ENCODE measurements around the gene IP6K1. TPM values are rescaled to one million over a fixed set of nuclear protein-coding genes. Genes with fewer than 3 reads are reported as not detected.

IP6K1 gene
- total RNA-seq, 4 donors from 2014 or later, result 42.4 to 74.0 (median 43.8) TPM

DNA sequence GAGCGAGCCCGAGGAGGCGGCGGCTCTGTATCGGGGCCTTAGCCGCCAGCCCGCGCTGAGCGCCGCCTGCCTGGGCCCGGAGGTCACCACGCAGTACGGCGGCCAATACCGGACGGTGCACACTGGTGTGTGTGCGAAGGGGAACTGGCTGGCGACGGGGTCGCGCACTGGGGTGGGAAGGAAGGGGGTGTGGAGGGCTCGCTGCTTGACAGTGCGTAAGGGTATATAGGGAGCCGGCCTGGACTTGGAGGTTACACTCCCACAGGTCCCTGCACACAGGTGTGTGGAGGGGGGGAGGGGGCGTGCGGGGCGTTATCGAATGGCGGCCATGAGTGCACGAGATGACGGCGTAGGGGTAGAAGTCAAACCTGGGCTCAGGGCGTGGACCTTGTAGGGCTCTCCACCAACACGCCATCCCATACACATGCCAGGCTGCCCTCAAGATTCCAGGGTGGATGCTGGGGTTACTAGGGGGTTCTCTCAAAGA lies 111.8 kb downstream of the IP6K1 start:
- 2 to 5% methylated on average over 9 to 26 of the region's 34 CpGs for WGBS, 2 donors
- peaks cover 13 to 32% of the 10 kb centered on the region in 2 donors for H3K36me3 ChIP-seq
- H3K27me3 ChIP-seq, result no peaks in the 10 kb centered on the region
- TF ChIP-seq CTCF (IDR thresholded peaks at IDR 0.05), result peak in 1 of 6 experiments; percentile 4
- no peak for TF ChIP-seq POLR2A (IDR thresholded peaks at IDR 0.05)
- intact Hi-C loops (cut with DNase I), result loop anchor here (5.0 kb wide), 1 partner anchor 137 kb away; no protein-coding TSS in a partner anchor
- peak overlapping the region in 2 of 3 donors; percentile 92 to 93 for H3K27ac ChIP-seq
- H3K4me1 ChIP-seq, result peaks cover 14% of the 10 kb centered on the region in 2 donors
- H3K9me3 ChIP-seq, result no peaks in the 10 kb centered on the region
- DNase-seq, result peak in 1 of 2 donors; percentile 47
- H3K4me3 ChIP-seq (replicated peaks in 1 of 3), result peak overlapping the region; percentile 85 to 93 (median 91)

Small RNA genes within 50 kb of the gene (microRNA-seq; reads per million reads assigned to microRNA genes)
- not detected for gene MIR5193

Small RNA genes within 50 kb of the gene (small RNA-seq; reads per million reads assigned to genes)
- gene AMIGO3, result not detected
- not detected for gene COX6CP14

Other genes with a start within 250 kb of the IP6K1 start
- 1 to 10 TPM in 2 of 4 donors, under 1 TPM in 2; 0.56 to 1.8 (median 0.99) TPM for gene BSN, start 232.1 kb downstream of the IP6K1 start, total RNA-seq
- gene APEH, start 112.2 kb downstream of the IP6K1 start, total RNA-seq, result 100 to 1,000 TPM in 3 of 4 donors, 10 to 100 TPM in 1; 92.2 to 219 (median 185) TPM
- 10 to 100 TPM; 21.5 to 43.5 (median 40.7) TPM for gene MST1, start 97.1 kb downstream of the IP6K1 start, total RNA-seq
- 10 to 100 TPM; 25.9 to 36.8 (median 33.5) TPM for gene RNF123, start 97.0 kb downstream of the IP6K1 start, total RNA-seq
- gene AMIGO3, start 66.9 kb downstream of the IP6K1 start, total RNA-seq, result 1 to 10 TPM in 2 of 4 donors, under 1 TPM in 2; 0.40 to 2.8 (median 1.0) TPM
- gene GMPPB, start 62.6 kb downstream of the IP6K1 start, total RNA-seq, result 10 to 100 TPM; 28.5 to 85.6 (median 57.7) TPM
- gene CDHR4, start 13.3 kb upstream of the IP6K1 start, total RNA-seq, result not detected
- gene INKA1, start 16.7 kb upstream of the IP6K1 start, total RNA-seq, result 1 to 10 TPM; 3.1 to 7.3 (median 5.6) TPM
- 10 to 100 TPM; 50.1 to 87.5 (median 69.3) TPM for gene UBA7, start 27.4 kb upstream of the IP6K1 start, total RNA-seq
- 1 to 10 TPM in 3 of 4 donors, under 1 TPM in 1; 0.73 to 7.0 (median 3.3) TPM for gene TRAIP, start 70.0 kb upstream of the IP6K1 start, total RNA-seq
- gene CAMKV, start 83.4 kb upstream of the IP6K1 start, total RNA-seq, result not detected
- 1 to 10 TPM; 1.7 to 6.1 (median 3.1) TPM for gene MST1R, start 117.3 kb upstream of the IP6K1 start, total RNA-seq
- gene MON1A, start 143.3 kb upstream of the IP6K1 start, total RNA-seq, result 10 to 100 TPM; 12.1 to 19.9 (median 18.7) TPM
- gene RBM6, start 153.6 kb upstream of the IP6K1 start, total RNA-seq, result 100 to 1,000 TPM; 113 to 148 (median 129) TPM